HuH-7 (cell line): Measurements from ENCODE around the gene HYOU1.
"Not testable (repeated sequence)": the region's sequence is repeated elsewhere in the genome, so short reads cannot be mapped to it uniquely, and the experiment has no call there.

Experiments used
- DNase-seq: peaks from one replicate; pipeline ENCODE4 v3.0.0; 2011; ENCODE audit warnings: low spot score

HYOU1 gene

DNA sequence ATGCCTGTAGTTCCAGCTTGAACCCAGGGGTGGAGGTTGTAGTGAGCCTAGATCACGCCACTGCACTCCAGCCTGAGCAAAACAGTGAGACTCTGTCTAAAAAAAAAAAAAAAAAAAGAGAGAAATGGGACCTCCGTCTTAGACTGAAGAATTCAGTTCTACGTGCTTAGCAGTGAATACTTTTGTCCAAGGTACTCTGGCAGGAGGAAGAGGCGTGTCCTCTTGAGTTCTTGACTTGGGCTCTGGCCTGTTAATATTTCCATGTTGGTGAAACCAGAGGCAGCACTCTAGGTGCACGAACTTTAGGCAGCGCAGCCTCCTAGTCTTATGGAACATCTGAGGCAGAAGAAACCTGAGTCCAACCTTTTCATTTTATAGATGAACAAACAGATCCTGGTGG, 30.1 kb upstream of the HYOU1 start:
- DNase-seq, result no peak

DNA sequence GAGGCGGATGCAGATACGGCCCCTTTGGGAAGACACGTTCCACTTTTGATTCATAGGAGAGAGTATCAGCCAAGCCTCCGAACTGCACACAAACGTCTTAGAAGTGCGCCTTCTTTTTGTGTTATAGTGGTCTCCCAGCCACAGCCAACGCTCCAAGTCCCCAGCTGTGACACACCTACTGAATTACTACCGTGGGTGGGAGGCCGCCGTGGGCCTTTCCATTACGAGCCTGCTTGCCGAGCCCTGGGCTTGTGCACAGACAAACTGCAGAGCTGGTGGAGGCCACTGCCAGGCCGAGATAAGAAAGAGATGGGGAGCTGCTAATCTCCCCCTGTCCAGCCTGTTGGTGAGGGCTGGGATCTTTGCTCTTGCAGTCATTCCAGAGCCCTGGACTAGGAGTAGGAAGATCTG, 28.4 kb upstream of the HYOU1 start:
- no peak for DNase-seq

- DNase-seq, result peak; percentile 90
Observed at GRCh38 chr11:119084663-119085436, 27.8 kb upstream of the HYOU1 start, which contains the start of gene HMBS. HMBS (plus strand) TSS chr11:119084881; CDS start chr11:119085034, 153 bp downstream.

GRCh38 chr11:119081682-119082260, 24.8 kb upstream of the HYOU1 start:
- no peak for DNase-seq

GRCh38 chr11:119078675-119079420, 21.8 kb upstream of the HYOU1 start:
- DNase-seq, result no peak

DNA sequence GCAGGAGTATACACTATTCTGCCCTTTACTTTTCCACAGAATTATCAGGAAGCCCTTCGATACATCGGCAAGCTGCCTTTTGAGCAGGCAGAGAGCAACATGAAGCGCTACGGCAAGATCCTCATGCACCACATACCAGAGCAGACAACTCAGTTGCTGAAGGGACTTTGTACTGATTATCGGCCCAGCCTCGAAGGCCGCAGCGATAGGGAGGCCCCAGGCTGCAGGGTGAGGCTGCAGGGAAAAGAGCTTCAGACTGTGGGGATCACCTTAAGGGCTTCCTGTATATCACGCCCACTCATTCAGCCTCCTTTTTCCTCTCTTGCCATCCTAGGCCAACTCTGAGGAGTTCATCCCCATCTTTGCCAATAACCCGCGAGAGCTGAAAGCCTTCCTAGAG, 20.8 kb upstream of the HYOU1 start:
- no peak for DNase-seq

DNA sequence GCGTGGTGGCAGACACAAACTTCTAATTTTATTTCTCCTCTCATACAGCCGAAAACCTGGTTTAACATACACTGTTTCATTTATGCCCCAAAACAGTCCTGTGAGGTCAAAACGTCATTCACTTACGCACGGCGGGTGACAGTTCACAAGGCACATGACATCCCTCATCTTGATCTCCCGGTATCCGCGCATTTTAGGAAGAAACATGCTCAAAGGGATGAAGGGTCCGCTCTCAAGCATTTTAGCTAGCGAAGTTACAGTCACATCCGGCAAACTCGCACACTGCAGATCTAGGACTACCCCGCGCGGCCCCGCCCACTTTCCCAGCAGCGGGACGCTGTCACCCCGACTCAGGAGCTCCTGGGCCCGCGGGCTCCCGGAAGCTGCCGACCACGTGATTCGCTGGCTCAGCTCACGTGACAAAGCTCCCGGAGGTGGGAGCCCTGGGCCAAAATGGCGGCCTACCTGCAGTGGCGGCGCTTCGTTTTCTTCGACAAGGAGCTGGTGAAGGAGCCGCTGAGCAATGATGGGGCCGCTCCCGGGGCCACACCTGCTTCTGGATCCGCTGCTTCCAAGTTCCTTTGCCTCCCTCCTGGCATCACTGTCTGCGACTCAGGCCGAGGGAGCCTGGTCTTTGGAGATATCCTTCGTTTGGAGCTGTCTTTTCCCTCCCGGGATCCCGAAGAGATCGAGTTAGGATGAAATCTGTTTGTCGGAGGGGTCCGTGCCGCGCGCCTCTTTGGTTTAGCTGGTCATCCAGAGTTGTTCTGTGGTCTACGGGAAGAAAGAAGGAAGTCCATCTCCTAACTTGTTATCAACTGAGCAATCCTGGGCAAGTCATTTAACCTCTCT, 10.6 kb upstream of the HYOU1 start, which contains the start of gene VPS11:
Gene VPS11 (plus strand): TSS at position 448 of the 852 bp plus-strand sequence. CDS start 6 bp downstream, at position 454.
- DNase-seq, result peak; percentile 98

GRCh38 chr11:119065369-119065768, 8.4 kb upstream of the HYOU1 start:
- peak; percentile 67 for DNase-seq

DNA sequence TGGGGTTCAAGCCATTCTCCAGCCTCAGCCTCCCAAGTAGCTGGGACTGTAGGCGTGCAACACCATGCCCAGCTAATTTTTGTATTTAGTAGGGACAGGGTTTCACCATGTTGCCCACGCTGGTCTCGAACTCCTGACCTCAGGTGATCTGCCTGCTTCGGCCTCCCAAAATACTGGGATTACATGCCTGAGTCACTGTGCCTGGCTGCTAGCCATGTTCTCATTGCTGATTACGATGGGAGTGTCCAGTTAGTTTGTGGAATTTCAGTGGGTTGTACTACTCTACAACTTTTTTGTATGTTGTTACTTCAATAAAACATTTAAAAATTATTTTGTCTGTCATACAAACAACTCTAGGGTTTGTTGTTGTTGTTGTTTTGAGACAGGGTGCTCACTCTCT, 5.8 kb upstream of the HYOU1 start:
- DNase-seq, result no peak

- no peak for DNase-seq
Observed at GRCh38 chr11:119061256-119061655, 4.3 kb upstream of the HYOU1 start.

GRCh38 chr11:119059128-119059527, 2.1 kb upstream of the HYOU1 start:
- DNase-seq, result not testable (repeated sequence)

GRCh38 chr11:119056421-119056999, 495 bp downstream of the HYOU1 start:
- peak; percentile 23 for DNase-seq

GRCh38 chr11:119055901-119056300, 1.1 kb downstream of the HYOU1 start:
- DNase-seq, result peak; percentile 28

DNA sequence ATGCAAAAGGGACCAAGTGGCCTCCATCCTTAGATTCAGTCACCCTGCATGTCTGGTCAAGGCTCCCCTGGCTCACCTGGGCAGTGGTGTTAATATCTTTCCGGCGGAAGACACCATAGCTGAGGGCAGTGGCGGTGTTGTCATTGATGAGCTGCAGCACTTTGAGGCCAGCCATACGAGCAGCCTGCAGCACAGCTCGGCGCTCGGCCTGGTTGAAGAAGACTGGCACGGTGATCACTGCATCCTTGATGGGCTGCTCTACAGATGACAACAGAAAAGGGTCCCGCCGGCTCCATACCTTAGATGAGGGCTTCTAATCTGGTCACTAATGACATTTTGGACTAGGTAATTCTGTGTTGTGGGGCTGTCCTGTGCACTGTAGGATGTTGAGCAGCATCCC, 2.6 kb downstream of the HYOU1 start:
- no peak for DNase-seq

DNA sequence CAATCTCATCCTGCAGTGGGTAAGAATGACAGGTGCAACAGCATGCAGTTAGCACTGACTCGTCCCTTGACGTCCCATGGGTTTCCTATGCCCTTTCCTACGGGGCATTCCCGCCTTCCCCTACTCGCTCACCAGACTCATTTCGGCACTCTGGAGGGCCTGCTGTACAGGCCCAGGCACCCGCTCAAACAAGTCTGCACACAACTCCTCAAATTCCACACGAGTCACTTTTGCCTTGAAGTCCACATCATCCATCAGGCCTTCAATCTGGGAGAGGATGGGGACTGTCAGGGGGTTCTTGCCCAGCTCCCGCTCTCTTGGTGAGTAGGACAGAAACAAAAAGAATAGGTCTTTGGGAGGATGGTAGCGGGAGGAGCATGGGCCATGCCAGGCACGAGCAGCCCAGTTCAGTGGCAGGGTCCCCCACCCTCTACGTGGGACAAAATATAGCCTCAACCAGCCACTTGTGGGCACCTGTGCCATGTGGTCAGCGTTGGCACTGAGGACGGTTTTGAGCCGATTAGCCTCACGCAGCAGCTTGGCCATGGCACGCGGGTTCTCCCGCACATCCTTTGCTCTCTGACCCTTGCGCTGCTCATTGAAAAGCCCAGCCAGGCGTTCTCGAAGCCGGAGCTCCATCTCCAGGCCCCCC, 4.7 kb downstream of the HYOU1 start:
- DNase-seq, result no peak

- DNase-seq, result no peak
Observed at GRCh38 chr11:119051440-119052162, 5.4 kb downstream of the HYOU1 start.

DNA sequence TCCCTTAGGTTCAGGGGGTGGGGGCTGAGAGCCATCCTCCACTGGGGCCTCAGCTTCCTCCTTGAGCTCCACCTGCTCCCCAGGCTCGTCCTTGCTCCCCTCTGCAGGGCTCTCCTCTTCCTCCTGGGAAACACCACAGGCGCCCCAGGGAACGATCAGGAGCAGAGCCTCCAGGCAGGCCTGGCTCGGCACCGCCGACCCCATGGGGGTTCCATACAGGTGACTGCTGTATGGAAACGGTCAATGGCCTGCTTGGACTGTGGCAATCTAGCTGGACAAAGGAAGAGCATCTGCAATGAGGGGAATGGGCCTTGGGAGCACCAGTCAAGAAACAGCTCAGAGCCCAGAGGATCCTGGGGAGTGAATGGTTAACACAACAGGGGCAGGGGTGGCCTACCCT, 7.9 kb downstream of the HYOU1 start:
- DNase-seq, result no peak

DNA sequence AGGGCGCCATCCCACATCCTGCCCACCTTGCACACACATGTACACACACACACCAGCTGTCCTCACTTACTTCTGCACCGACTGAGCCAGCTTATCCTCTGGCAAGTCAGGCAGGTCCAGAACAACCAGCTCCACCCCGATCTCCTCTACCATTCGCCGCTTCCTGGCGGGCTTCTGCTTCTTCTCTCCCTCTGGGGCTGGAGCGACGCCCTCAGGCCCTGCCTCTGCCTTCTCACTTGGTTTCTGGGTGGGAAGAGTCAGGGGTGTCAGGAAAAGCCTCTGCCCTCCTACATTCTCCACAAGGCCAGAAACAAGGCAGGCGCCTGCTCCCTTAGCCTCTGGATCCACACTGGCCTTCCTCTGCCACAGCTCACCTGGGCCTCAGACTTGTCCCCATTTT, 8.4 kb downstream of the HYOU1 start:
- DNase-seq, result no peak

DNA sequence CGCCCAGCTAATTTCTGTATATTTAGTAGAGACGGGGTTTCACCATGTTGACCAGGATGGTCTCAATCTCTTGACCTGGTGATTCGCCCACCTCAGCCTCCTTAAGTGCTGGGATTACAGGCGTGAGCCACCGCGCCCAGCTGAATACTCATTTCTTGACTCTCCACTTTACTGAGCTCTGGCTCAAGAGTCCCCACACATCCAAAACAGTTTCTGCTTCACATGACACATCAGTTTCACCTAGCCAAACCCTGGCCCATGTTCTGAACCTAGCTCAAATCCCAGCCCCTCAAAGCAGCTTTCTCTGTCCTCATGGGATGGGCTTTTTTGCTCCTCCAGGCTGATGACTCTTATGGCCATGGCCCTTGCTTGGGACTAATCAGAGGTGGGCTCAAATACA, 9.8 kb downstream of the HYOU1 start:
- no peak for DNase-seq

GRCh38 chr11:119046489-119046888, 10.5 kb downstream of the HYOU1 start:
- no peak for DNase-seq
